Effector CD8-positive, alpha-beta T cell (primary cell): ENCODE data around the gene EN1.

Experiments
- DNase-seq: peaks from one replicate; lab custom pipeline; 2025; lab: John Stamatoyannopoulos, UW

Gene EN1

DNA sequence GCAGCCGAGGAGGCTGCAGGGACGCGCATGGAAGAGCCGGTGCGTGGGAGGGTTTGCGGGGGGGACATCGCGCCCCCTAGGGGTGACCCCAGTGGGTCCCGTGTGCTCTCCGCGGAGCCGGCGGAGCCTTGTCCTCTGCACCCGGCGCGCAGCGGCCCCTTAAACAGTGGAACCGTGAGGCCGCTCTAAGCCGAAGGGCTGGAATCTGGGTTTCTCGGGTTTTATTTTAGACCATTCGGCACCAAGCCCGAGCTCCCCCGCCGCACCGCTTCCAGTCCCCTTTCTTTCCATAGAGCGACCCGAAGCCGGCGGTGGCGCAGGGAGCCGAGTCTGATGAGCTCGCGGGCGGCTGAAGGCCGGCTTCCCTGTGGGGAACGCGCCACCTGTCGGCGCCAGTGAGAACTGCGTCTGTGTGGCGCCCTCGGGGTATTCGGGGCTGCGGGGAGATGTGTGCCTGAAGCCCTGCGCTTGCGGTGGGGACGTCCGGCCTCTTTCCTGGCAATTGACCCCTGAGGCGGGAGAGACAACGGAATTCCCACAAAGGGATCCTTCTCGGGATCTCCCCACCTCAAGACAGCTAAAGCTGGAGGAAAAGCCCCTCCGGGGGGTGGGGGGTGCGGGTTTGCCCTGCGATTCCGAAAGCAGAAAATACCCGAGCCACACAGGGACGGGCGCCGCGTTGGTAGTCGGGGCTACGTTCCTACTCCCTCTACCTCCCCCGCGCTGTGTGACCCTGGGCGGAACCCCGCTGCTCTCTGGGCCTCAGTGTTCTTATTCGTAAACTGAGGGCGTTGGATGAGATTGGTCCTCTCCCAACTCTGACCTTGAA, 8.2 kb upstream of the EN1 start:
- DNase-seq, result peak; percentile 70

DNA sequence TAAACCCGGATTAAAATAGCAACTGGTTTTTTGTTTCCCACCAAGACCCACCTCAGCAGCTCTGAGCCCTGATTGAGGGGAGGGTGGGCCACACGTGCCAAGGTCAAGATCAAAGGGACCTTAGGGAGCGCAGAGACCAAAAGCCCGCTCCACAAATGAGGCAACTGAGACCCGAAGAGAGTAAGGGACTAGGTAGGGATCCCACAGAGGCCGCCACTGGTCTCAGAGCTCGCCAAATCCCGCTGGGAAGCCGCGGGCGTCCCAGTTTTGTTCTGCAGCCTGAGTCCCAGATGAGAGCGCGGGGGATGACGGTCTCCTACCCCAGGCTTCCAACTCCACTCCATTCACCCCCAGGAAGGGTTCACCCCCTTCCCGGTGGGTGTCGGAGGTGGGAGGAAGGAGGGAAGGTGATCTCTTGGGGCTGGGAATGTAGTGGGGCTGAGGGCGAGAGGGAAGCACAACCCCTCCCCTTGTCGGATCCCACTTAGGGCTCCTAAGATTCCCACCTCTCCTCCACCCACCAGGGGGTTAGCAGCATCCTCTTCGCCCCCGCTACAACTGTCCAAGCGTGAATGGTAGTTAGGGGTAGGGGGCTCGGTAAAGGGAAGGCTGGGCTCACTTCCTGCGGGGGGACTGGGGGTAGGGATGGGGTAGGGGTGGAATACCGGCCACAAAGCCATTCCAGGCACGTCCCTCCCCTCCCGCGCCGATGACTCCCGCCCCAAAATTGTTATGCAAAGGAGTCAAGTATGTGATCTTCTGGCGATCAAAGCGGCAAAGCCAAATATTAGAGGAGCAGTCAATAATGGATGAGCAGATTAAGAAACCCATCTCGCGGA, 7.3 kb upstream of the EN1 start:
- DNase-seq, result no peak

DNA sequence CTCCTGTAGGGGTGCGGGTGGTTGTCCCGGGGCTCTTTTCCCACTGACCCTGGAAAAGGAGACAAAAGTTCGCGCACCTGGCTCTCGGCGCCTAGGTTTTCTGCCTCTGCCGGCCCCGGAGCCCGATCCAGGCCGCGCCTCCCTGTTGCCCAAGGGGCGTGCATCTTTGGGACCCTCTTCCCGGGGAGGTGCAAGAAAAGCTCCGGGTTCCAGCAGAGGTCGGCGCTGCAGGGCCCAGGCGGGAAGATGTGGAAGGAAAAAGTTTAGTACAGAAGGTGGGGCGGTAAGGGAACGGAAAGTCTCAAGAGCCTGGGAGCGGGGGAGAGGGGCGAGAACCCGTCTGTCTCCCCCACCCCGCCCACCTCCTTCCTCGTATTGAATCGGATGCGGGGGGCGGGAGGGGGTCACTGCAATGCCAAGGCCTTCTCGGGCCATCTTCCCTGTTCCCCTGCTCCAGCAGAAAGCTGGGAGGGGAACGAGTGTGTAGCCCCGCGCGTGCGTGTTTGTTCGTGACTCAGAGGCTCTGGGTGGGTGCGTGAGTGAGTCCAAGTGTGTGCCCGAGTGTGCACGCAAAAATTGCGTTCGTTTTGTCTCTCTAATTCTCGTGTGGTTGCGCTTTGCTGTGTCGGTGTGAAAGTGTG, 6.3 kb upstream of the EN1 start:
- DNase-seq, result no peak

DNA sequence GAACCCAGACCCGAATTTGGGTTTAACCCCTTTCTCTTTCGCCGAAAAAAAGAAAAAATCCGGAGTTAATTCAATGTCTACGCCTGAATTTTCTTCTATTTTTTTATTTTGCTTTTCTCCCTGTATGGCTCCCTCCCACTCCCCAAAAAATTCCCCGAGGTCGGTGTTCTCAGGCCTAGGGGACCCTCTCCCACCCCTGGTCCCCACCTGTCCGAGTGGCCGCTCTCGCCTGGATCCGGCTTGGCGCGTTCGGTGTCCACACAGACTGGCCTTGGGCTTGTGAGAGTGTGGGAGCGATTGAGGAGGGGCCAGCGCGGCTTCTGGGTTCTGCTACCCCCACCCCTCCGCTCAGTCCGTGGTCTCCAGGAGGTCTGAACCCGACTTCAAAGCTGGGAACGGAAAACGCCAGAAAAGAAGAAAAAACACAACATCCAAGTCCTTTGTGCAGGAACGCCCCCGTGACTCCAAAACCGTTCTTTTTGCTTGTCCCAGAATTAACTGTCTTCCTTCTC, 5.7 kb upstream of the EN1 start:
- no peak for DNase-seq

DNA sequence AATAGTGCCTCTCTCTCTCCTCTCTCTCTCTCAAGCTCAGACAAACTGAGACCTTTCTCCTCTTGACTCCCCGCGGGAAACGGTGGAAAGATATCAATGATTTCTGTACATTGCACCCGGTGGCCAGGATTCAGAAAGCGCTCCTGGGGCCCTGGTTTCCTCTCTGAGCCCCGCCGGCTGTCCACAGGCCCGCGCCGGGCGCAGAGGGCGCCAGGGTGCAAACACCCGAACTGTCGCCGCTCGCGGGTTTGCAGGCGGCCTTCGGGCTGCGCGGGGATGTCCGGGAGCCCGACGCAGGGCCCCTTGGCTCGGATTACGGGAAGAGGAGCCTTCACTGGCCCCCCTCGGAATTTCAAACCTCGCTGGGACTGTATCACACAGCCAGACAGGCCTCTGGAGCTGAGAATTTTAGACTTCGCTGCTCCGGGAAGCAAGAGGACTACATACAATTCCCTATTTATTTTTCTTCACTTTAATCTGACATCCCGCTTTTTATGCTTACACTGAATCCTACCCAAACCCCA, 5.2 kb upstream of the EN1 start:
- no peak for DNase-seq

DNA sequence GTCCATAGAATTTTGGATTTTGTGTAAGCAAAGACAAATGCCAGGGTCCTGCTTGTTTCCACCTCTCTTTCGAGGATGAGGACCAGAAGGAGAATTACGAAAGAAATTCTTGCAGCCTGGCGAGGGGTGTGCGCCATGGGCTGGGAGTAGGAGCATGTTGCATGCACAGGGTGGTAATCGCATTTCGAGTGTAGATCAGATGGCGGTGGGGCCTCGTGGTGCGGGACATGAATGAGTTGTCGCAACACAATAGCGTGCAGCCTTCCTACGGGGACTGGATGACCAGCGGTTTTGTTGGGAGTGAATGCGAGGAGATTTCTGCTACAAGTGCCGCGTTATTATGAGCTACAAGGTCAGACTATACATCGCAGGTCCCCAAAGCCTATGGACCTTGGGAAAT, 4.2 kb upstream of the EN1 start:
- no peak for DNase-seq

DNA sequence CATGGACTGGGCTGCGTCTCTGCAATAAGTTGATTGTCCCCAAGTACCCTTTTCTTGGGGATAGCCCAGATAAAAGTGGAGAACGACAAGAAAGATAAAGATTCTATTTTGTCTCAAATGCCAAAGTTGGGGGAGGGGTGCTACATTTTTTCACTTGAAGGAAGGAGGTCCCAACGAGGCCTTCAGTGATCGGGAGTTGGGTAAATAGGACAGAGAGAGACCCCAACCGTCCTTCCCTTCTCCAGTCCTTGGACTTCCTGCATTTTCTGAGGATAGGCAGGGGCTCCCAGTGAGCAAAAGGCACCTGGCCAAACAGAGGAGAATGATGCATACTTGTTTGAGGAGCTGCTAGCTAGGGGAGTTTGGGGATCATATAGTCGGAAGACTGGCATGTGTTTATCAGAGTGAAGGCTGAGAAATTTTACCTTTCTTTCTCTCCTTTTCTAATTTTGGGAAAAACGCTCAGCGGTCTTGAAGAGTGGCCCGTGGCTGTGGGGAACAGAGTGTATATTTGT, 3.5 kb upstream of the EN1 start:
- no peak for DNase-seq

DNA sequence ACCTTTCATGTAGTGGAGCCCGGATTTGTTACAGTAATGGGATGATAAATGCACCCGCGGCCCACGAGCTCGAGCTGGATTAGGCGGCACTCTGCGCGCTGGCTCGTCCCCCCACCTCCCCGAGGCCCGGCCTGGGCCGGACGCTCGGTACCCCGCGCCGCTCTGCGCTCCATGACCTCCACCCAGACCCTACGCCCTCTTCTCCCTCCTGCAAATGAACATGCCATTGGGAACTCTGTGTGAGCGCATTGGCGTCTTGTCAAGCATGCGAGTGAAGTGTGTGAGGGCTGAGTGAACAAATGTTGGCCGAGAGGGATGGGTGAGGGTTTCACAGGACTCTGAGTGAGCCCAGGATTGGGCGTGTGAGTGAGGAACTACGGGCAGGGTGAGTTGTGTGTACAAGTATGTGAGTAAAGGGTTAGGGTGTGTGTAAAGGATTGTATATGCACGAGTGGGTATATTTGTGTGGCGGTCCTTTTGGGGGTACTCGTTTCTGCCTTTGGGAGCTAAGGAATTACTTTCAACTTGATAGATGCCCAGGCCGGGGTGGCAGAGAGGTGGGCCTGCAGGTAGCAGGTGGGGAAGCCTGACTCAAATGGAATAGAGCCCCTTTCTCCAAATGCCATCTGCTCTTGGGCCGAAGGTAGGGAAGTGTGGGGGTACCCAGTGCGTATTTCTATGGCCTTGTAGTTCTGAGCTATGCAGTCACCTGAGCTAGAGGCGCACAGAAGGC, 2.9 kb upstream of the EN1 start:
- no peak for DNase-seq

DNA sequence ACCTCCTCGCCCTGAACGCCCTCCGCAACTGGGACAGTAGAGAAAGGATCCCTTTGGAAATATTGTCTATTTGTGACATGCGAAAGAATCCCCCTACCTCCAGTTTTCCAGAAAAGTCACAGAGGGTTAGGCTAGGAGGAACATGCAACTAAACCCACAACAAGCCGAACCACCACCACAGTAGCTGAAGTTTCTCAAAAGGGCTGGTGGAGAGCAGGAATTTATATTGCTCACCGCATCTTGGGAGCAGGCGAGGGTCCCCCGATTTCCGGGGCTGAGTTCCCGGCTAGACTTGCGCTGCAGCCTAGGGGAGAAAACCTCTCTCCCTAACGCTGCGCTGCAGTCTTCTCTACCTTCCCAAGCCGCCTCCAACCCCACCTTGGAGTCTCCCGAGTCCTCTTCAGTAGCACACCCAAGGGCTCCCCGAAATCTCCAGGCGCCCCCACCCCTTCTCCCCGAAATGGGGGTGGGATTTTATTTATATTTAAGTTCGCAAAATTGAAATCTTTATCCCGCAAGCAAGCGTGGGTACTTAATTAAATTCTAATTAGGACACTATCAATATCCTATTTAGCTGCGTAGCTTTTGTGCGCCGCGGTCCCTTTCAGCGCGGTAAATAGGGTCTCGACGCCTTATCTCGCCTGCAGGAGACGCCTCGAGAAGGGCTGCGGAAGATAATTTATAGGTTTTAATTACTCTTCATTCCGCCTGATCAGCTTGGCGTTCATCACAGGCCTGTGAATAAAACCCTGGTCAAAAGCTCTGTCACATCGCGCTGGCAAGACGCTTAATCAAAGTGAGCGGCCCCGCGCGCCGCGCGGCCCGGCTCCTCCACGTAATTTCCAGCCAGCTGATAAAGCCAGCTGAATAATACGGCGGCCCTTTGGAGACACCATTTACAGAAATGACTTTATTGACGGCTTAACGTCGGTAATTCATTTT, 2.0 kb upstream of the EN1 start:
- no peak for DNase-seq

DNA sequence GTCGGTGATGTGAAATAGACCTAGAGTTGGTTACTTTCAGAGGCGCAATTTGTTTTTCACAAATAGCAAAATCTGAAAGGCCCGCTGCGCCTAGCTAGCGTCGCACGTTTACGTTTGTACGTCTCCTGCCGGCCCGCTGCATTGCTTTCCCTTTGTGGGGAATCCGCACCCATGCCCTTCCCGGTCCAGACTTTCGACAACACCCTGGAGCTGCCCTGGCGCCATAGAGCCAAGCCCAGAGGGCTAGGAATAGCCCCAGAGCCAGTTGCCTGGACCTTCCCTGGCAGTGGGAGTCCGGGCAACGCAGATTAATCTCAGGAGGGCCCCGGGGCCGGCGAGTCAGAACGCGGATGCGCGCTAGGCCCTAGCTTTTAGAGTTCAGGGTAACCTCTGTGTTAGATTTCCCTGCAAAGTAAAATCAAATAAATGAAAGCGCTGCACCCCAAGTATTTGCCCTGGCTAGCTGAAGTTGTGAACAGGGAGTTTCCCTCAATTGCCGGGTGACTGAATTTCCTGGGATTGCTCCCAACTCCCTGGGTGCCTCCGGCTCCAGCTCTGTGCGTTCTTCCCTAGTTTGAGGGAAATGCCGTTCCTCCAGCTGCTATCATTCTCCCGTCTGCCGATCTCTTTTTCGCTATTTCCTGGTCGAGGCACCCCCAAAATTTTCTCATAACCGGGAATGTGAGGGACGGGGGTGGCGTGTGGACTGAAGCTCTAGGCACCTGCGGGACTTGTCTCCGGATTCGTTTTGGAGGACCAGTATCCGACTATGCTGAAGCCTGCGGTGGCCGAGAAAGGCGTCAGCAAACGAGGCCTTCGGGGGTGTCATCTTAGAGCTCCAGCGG, 1.2 kb upstream of the EN1 start:
- DNase-seq, result no peak

DNA sequence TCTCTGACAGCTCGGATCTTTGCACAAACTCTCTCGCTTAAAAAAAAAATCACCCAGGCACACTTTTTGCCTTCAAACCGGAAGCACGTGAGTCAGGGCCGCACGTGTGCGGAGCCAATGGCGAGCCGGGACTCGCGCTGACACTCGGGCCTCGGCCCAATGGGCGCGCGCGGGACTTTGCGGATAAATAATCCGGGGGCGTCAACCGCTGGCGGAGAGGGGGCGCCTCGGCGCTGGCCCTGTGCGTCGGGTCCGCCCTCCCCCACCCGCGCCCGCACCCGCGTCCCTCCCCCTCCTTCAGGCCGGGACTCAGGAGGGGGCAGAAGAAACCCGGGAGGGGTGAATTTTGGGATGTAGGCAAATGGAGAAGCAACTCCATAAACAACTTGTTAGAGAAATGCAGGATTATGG, 319 bp upstream of the EN1 start:
- no peak for DNase-seq

DNA sequence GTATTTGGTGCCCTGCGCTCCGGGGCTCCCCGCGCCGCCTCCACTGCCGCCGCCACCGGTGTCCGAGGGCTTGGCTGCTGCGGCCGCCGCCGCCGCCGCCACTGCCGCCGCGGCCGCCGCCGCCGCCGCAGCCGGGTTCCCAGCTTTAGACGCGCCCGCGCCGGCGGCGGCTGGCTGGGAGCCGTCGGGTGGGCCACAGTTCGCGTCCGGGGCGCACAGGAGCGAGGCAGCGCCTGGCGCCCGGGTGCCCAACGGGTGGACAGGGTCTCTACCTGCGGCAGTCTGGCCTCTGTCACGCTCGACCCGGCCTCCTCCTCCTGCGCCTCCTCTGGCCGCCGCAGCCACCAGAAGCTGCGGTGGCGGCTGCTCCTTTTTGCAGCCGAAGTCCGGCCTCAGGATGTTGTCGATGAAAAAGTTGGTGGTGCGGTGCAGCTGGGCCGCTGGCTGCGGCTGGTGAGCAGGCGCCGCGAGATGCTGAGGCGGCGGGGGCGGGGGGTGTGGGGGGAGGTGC, 951 bp downstream of the EN1 start:
- DNase-seq, result no peak

DNA sequence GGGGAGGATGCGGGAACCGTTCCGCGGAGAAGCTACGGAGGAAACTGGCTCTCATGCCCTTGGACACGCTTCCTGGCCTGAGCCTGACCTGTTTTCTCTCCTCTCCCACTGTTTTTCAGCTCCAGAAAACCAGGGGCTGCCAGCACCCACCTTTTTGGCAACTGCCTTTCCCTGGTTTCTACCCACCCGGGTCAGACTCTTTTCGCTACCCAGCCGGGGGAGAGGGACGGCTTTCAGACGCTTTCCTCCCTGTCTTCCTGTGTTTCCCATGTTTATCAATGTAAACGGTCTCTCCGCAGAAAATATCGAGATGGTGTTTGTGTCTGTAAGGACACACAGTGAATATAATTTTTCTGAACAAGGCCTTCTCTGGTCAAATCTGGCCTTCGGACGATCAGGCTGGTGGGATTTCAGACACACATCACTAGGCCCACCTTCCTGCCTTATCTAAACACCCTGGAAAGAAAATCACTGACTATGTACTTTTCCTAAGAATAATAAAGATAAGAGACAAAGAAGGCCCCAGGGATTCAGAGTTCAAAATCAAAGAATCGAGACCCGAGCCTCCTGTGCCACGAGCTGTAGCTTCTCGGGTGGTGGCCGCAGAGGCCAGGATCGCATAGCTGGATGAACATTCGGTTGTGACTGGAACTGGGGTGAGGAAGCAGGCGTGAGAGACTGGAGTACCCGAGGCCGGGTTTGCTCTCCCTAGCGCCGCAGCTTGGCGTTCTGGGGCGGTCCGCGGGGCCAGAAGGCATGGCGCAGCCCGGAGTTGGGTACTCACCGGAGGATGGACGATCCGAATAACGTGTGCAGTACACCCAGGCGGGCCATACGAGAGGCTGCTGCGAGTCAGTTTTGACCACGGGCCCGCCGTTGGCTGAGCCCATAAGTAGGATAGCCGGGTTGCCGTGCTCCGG, 1.7 kb downstream of the EN1 start:
- no peak for DNase-seq

DNA sequence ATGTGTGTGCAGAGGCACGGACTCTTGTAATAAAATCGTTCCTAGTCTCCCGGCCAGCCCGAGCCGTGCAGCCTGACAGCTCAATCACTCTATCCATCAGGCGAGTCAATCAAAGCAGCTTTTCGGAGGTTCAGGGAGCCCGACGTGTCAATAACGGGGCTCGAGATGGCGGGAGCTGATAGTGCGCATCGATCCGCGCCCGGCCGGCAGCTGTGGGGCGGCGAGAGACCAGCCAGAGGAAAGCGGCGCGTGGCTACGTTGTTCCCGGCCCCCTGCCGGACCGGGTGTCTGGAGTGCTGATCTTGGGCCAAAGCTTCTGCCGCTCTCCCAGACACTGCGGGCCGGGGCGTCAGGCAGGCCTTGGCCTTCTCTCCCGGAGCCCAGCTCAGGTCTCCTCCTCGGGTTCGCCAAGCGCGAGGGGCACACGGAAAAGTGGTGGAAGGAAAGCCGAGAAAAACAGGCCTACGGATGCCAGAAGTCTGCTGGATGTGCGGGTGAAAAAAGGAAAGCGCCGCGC, 2.4 kb downstream of the EN1 start:
- no peak for DNase-seq

DNA sequence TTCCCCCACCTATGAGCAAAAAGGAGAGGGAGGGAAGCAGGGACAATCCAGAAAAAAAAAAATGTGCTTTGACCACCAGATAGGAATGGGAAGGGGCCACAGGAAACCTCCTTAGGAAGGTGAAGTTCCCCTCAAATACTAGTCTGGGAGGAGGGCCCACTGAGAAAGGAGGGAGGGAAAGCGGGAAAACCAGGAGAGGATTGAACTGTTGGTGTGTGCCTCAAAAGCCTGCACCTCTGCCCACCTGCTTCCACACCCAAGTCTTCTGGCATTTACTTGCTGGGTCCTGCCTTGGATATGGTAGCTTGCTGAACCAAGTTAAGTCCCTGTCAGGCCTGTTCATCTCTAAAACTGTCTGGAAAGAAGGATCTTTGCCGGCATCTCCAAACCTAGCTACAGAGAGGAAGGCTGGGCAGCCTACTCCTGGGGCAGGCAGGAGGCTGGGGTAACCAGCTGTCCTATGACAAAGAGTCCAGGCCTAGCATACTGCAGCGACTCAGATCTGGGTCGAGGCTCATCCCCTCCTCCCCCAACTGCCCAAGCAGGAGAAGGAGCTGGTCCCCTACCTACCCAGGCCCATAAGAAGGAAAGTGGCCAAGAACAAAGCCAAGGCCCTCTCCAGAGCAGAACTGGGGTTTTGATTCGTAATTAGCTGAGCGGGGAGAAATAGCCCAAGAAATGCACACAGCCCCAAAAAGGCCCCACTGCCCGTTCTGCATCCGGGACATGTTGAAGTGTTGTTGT, 3.0 kb downstream of the EN1 start:
- no peak for DNase-seq

DNA sequence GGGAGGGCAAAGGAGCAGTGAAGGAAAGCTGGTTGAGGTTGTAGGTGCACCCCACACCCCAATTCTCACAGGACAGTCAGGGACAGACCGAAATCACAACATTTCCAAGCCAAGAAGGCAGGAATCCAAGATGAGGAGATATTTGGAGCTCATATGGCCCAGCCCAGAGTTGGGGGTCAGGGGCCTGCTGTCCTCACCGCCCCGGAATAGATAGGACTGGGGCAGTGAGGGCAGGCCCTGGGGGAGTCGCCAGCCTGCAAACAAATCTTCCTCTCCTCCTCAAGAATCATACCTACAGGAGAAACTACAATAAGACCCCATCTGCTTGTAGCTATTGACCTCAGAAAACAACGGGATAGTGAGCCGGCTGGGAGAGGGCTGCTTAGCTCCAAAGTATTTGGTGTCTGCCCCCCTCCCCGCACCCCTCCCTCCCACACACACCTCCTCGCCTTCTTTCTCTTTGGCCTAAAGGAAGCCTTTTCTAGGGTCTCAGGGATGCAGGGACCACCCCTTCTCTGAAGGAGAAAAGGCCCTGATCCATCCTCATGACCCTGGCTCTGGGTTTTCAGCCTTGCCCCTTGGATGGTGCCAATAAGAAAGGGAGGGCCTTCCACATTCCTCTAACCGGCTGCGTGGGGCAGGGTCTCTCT, 3.8 kb downstream of the EN1 start:
- no peak for DNase-seq
